ENCODE data around the gene ANXA11.
"Not testable (repeated sequence)": the region's sequence is repeated elsewhere in the genome, so short reads cannot be mapped to it uniquely, and the experiment has no call there.

The ANXA11 gene

GRCh38 chr10:80207768-80208370, 2.5 kb upstream of the ANXA11 start:
- no peak for DNase-seq

GRCh38 chr10:80206277-80206655, 929 bp upstream of the ANXA11 start:
- no peak for DNase-seq

GRCh38 chr10:80204677-80205476, 460 bp downstream of the ANXA11 start:
- DNase-seq: no peak

GRCh38 chr10:80203835-80204676, 1.3 kb downstream of the ANXA11 start:
- DNase-seq: no peak

DNA sequence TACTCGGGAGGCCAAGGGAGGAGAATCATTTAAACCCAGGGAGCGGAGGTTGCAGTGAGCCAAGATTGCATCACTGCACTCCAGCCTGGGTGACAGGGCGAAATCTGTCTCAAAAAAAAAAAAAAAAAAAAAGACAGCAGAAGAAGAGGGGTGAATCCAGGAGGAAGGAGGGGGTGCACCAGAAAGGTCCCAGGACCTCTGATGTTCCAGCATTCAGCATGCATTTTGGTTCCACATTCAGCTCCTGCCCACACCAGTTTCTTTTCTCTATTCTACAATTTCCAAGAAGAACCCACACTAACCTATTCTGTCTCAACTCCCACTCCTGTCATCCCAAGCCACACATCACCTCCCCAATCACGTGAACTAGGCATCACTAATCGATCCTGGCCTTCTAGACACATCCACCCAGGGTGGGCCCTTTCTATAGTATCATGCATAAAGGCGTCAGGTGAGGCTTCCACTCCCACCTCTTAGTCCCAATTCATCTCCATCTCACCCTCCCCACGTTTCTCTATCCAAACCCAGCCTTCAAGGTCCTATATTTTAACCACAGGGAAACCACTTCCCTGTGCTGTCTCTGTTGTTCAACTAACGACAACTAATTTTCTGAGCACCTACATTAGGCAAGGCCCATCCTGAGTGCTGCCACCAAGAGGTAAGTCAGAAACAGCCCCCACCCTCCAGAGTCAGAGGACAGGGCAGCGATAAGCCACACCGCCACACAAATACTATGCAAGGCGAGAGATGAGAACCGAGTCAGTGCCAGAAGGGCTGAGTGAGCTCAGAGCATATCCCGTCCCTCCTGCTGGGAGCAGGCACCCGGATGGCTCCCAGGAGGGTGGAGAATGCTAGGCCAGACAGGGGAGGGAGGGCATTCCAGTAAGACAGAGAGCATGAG, 2.2 kb downstream of the ANXA11 start:
- DNase-seq: peak; percentile 50

GRCh38 chr10:80202530-80202929, 2.8 kb downstream of the ANXA11 start:
- not testable (repeated sequence) for DNase-seq

DNA sequence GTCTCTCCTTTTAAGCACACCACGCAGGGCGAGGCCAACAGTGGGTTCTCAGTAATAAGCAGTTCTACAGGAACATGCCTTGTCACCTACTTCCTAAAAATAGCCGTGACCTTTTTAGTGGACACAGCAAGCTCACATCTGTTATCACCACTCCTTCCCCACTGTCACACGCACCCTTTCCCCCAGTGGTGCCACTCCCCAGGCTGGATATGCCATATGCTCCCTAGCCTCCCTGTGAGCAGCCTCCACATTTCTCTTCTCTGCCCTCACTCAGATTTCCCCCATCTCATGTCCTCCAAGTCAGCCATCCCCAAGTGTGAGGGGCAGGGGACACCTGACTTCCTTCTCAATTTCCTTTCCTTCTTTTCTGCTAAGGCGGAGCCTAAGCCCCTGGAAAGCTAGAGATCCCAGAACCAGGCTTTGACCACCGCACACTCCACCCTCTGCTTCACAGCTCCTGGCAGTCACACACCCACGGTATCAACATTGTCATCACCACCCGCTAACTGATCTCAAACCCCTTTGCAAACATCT, 3.7 kb downstream of the ANXA11 start:
- DNase-seq: no peak

- no peak for DNase-seq
Measured at GRCh38 chr10:80200687-80201086, 4.7 kb downstream of the ANXA11 start.

DNA sequence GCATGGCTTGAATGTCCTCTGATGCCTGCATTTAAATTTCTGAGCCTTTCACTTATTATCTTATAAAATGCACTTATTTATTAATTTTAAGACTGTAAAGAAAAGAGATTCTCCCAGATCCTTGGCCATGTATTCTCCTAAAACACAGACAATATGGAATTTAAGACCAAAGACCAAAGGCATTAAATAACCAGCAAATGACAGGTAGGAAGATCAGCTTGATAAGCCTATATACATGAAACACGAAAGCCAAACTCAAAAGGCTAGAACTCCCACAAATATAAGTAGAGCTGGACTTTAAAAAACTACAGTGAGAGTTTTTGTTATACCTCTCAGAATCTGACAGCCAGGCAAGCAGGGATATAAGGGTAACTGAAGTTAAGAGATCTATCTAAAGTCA, 5.1 kb downstream of the ANXA11 start:
- DNase-seq: no peak

- DNase-seq: no peak
Measured at GRCh38 chr10:80199828-80200227, 5.5 kb downstream of the ANXA11 start.

GRCh38 chr10:80197972-80198916, 7.1 kb downstream of the ANXA11 start:
- no peak for DNase-seq

- DNase-seq: no peak
Measured at GRCh38 chr10:80196950-80197315, 8.4 kb downstream of the ANXA11 start.

GRCh38 chr10:80196270-80196949, 8.9 kb downstream of the ANXA11 start:
- peak; percentile 55 for DNase-seq

DNA sequence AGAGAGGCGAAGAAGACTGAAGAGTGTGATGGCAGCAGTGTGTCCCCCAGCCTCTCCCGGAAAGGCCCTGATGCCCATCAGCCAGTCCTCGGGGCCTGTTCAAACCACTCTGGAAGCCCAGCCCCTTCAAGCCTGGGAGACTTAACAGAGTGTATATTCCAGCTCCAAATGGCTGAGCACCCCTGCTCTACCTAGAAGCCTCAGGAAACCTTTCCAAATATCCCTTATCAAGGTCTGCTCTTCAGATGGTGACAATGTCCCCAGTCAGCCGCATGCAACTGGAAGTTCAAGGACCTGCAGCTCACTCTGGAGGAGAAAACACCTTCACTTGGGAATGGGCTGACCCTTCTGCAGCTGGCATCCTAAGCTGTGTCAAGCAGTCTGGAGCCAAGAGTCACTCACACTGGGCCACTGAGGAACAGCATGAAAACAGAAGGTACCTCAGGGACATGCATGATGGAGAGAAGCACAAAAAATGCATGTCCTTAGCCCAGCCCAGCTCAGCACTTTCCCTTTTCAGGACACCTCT, 10.2 kb downstream of the ANXA11 start:
- DNase-seq: no peak

DNA sequence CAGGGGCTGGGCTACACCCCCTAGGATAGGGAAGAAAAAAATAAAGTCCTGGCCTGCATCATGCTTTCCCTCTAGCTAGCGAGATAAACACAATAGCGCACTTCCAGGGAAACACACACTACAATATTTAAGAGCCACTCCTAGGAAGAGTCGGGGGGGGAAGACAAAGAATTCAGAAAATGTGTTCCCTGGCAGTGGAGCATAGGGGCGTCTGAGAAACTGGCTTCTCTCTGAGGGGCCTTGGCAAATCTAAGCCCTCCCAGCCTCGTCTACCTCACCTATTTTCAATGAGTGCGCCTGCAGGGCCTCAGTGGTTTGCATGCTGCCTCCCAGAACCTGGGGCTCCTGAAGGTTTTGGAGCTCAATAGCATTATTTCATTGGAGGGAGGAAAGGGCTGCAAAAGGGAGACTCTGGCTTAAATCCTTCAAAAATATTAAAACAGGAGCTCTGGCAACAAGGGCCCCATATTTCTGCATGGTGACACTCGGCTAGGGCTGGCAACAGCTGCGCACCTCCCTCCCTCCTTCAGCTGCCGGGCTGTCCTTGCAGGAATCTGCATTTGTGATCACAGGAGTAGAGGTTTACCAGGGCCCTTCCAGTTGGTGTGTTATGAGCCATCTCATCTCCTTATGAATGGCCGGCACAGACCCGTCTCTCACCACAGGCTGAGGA, 10.8 kb downstream of the ANXA11 start:
- no peak for DNase-seq

DNA sequence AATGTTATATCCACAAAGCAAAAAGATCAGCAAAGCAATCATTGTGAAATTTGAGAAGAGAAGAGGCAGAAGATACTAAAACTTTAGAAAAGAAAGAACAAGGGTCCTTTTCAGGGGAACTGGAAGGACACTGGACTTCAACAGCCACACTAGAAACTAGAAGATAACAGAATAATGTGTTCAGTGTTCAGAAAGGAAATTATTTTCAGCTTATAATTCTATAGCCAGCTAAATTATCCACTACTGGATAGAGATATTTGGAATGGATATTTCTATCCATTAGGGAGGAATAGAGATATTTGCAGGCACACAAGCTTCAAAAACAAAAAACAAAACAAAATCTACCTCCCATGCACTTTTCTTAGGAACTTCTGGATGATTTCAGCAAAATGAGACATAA, 12.8 kb downstream of the ANXA11 start:
- no peak for DNase-seq

DNA sequence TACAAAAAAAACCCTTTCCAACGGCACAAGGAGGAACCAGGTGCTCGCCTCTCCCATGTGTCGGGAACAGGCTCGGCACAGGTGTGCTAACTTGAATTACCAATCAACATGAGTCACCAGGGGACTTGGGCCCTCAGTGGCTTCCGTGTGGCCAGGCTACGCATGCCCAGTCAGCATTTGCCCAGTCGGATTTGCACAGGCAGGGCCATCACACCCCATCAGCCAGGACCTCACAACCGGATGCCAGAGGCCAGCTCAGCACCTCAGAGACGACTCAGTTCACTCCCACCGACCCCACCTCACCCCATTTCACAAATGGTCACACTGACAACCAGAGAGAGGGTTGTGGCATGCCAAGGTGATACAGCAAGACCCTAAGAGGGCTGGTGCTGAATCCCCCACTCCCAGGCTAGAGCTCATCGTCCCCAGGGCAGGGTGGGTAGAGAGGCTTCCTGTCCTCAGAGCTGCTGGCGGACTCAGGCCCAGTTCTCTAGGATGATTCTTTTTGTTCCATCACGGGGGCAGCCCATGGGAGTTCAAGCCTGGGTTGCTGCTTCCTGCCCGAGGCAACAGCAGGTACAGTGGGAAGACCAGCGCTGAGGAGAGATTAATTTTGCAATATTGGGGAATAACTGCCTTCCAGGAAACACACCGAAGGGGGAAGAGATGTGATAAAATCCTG, 13.6 kb downstream of the ANXA11 start:
- no peak for DNase-seq

GRCh38 chr10:80188713-80189112, 16.6 kb downstream of the ANXA11 start:
- no peak for DNase-seq

Measured in activated T-cell treated with anti-CD3 and anti-CD28 coated beads for 4 hours (primary cell).